ENCODE measurements around the gene CRABP1. TPM values are rescaled to one million over a fixed set of nuclear protein-coding genes. Genes with fewer than 3 reads are reported as not detected.

CRABP1 gene
- total RNA-seq, 4 donors from 2014 or later, result 0.50 to 5.3 (median 3.6) TPM; not detected in 1

GRCh38 chr15:78311292-78311691, 28.9 kb upstream of the CRABP1 start:
- TF ChIP-seq CTCF (IDR thresholded peaks at IDR 0.05) (no peak), POLR2AphosphoS5 (IDR thresholded peaks at IDR 0.05) (no peak), POLR2A (IDR thresholded peaks at IDR 0.05) (no peak), EP300 (IDR thresholded peaks at IDR 0.05) (no peak)
- no peak overlapping the region for H3K27ac ChIP-seq
- no peaks in the 10 kb centered on the region for H3K36me3 ChIP-seq
- no peak for ATAC-seq
- H3K4me1 ChIP-seq, result no peaks in the 10 kb centered on the region
- H3K9me3 ChIP-seq, result no peaks in the 10 kb centered on the region
- no peak overlapping the region for H3K4me3 ChIP-seq
- 77 to 82% methylated on average over 2 to 3 of the region's 3 CpGs for WGBS, 2 donors (ENCODE audit: low coverage in 1 of 2)
- H3K27me3 ChIP-seq, result peaks cover 56% of the 10 kb centered on the region

GRCh38 chr15:78312536-78312935, 27.6 kb upstream of the CRABP1 start:
- no peak for ATAC-seq
- TF ChIP-seq POLR2A (IDR thresholded peaks at IDR 0.05) (no peak), EP300 (IDR thresholded peaks at IDR 0.05) (no peak), POLR2AphosphoS5 (IDR thresholded peaks at IDR 0.05) (no peak), CTCF (IDR thresholded peaks at IDR 0.05) (no peak)
- Histone ChIP-seq H3K4me1 (no peaks in the 10 kb centered on the region), H3K4me3 (no peak overlapping the region), H3K27me3 (peaks cover 45% of the 10 kb centered on the region), H3K9me3 (no peaks in the 10 kb centered on the region), H3K27ac (no peak overlapping the region), H3K36me3 (no peaks in the 10 kb centered on the region)
- 76 to 88% methylated on average over 3 to 4 of the region's 4 CpGs for WGBS, 2 donors (ENCODE audit: low coverage in 1 of 2)

- peaks cover 41% of the 10 kb centered on the region for H3K27me3 ChIP-seq
- no peaks in the 10 kb centered on the region for H3K9me3 ChIP-seq
- H3K27ac ChIP-seq, result no peak overlapping the region
- 79% methylated on average over 4 of the region's 5 CpGs; no CpG with 5 or more reads in 1 of the 2 donors for WGBS, 2 donors (ENCODE audit: low coverage in 1 of 2)
- H3K4me3 ChIP-seq, result no peak overlapping the region
- no peaks in the 10 kb centered on the region for H3K36me3 ChIP-seq
- no peak for ATAC-seq
- H3K4me1 ChIP-seq, result no peaks in the 10 kb centered on the region
- TF ChIP-seq POLR2AphosphoS5 (IDR thresholded peaks at IDR 0.05), result no peak
- TF ChIP-seq POLR2A (IDR thresholded peaks at IDR 0.05), result no peak
- no peak for TF ChIP-seq CTCF (IDR thresholded peaks at IDR 0.05)
- no peak for TF ChIP-seq EP300 (IDR thresholded peaks at IDR 0.05)
Measured at GRCh38 chr15:78312957-78313356, 27.2 kb upstream of the CRABP1 start.

- no peaks in the 10 kb centered on the region for H3K9me3 ChIP-seq
- TF ChIP-seq EP300 (IDR thresholded peaks at IDR 0.05) (no peak), CTCF (IDR thresholded peaks at IDR 0.05) (no peak), POLR2AphosphoS5 (IDR thresholded peaks at IDR 0.05) (no peak), POLR2A (IDR thresholded peaks at IDR 0.05) (no peak)
- peaks cover 36% of the 10 kb centered on the region for H3K27me3 ChIP-seq
- no peaks in the 10 kb centered on the region for H3K36me3 ChIP-seq
- no peak overlapping the region for H3K27ac ChIP-seq
- no peak overlapping the region for H3K4me3 ChIP-seq
- WGBS, 2 donors (ENCODE audit: low coverage in 1 of 2), result 58 to 72% methylated on average over 3 to 8 of the region's 8 CpGs
- ATAC-seq, result no peak
- H3K4me1 ChIP-seq, result no peaks in the 10 kb centered on the region
Measured at GRCh38 chr15:78313383-78313782, 26.8 kb upstream of the CRABP1 start.

GRCh38 chr15:78314181-78314581, 26.0 kb upstream of the CRABP1 start:
- Histone ChIP-seq H3K27me3 (peaks cover 28% of the 10 kb centered on the region), H3K27ac (no peak overlapping the region), H3K4me3 (no peak overlapping the region), H3K9me3 (no peaks in the 10 kb centered on the region), H3K4me1 (no peaks in the 10 kb centered on the region), H3K36me3 (no peaks in the 10 kb centered on the region)
- TF ChIP-seq EP300 (IDR thresholded peaks at IDR 0.05) (no peak), POLR2AphosphoS5 (IDR thresholded peaks at IDR 0.05) (no peak), CTCF (IDR thresholded peaks at IDR 0.05) (no peak), POLR2A (IDR thresholded peaks at IDR 0.05) (no peak)
- no peak for ATAC-seq
- WGBS, 2 donors (ENCODE audit: low coverage in 1 of 2), result no CpG with 5 or more reads among the region's 7 CpGs

All from gastroesophageal sphincter (tissue), 4 donors.